NCI-H446 treated with DMSO at 0.1 percent for 48 hours (cell line): ENCODE measurements around the gene PLEKHG3.

Experiments used
- DNase-seq: peaks from one replicate; lab custom pipeline; 2025; lab: John Stamatoyannopoulos, UW

The PLEKHG3 gene

DNA sequence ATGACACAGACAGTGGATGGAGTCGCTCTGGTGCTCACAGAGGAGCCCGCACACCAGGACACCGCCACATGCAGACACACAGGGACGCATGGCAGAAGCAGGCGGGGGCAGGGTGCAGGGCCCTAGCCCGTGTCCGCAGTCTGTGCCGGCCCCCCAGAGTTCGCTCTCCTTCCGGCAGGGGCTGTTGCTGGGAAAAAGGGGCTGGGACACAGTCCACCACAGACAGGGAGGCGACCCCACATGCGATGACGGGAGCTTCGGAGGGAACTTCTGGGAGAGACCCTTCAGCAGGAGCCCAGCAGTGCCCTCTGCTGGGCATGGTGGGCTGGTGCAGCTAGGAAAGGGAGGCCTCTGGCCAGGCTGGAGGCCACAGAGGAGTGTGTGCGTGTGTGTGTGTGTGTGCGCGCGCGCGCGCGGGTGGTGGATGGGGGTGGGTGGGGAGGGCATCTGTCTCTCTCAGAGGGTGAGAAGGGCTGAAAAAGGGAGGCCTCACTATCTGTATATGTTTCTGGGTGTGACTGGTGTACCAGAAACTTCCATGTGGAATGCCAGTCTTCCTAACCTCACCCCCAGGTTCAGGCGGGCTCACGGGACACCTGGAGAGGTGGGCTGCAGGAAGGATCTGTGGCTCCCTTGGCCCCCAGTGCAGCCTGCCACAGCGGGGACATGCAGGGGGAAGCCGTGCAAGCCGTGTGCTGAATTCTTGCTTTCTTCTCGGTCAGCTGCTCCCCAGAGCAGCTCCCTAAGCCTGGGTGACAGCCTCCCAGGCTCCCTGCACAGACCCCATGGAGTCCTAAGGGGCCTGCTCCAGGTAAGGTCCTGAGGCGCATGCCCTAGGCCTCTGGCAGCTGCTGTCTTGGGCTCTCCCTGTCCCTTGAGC, 60.7 kb downstream of the PLEKHG3 start:
- DNase-seq: peak; percentile 51

DNA sequence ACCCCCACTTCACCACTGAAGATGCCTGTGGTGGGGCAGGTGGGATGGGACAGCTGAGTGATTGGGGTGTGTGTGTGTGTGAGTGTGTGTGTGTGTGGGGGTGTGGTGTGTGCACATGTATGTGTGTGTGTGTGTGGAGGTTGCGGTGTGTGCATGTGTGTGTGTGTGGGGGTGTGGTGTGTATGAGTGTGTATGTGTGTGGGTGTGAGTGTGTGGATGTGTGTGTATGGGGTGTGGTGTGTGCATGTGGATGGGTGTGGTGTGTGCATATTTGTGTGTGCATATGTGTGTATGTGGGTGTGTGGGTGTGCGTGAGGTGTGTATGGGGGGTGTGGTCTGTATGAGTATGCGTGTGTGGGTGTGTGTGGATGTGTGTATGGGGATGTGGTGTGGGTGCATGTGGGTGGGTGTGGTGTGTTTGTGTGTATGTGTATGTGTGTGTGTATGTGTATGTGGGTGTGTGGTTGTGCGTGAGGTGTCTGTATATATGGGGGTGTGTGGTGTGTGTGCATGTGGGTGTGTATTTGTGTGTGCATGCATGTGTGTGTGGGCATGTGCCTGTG, 61.6 kb downstream of the PLEKHG3 start:
- DNase-seq: no peak

DNA sequence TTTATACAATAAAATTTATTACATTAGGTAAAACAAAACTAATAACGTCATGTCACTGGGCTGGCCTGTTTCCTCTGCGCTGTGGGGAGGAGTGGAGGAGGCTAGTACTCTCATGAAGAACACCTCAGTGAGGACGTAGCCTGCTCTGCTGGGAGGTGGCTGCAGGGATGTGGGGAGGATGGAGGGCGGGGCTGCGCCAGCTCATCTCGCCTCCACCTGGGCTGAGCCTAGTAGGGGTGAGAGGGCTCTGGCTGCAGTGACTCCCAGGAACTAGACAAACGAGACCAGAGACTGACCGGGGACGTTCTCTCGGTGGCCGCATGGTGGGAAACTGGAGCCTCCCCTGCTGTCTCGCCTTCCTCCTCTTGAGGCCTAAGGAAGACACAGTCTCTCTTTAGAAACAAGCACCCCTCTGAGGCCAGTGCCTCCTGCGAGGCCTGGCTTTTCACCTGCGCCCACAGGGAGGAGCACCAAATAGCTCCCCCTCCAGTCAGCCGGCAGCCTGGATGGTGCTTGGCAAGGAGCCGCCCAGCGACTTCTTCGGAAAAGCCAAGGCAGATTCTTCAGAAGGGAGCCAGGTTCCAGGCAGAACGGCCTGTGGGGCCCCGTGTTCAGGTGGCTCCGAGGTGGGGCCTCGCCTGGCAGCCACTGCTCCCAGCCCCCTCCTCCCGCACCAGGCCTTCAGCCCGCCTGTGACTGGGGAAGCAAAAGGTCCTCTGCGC, 62.4 kb downstream of the PLEKHG3 start:
- DNase-seq: no peak

DNA sequence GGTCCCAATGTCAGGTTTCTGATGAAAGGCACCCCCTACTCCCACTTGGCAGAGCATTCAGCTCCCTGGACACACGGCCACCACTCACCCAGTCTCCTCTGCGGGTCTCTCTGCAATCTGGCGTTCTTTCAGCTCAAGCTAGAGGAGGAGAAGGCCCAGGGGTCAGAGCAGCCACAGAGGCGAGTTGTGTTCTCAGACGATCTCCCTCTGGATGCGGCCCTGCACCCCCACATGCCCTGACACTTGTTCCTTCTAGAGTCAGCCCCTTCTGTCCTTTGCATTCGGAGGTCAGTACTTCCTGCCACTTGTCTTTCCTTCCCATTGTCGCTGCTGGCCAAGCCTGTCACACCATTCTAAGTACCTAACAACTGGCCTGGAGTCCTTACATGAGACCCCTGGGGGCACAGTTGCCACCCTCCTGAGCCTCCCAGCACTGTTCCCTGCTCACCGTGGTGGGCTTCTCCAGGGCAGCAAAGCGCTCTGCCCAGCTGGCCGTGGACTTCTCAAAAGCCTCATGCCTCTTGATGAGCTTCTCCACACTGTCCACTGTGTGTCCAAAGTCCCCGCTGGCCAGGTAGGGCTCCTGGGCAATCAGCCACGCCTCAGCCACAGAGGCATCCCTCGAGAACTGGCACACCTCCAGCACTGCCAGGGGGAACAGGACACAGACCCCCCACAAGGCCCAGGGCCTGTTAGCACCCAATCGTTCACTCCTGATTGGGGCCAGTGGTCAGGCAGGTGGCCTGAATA, 63.2 kb downstream of the PLEKHG3 start:
- no peak for DNase-seq

DNA sequence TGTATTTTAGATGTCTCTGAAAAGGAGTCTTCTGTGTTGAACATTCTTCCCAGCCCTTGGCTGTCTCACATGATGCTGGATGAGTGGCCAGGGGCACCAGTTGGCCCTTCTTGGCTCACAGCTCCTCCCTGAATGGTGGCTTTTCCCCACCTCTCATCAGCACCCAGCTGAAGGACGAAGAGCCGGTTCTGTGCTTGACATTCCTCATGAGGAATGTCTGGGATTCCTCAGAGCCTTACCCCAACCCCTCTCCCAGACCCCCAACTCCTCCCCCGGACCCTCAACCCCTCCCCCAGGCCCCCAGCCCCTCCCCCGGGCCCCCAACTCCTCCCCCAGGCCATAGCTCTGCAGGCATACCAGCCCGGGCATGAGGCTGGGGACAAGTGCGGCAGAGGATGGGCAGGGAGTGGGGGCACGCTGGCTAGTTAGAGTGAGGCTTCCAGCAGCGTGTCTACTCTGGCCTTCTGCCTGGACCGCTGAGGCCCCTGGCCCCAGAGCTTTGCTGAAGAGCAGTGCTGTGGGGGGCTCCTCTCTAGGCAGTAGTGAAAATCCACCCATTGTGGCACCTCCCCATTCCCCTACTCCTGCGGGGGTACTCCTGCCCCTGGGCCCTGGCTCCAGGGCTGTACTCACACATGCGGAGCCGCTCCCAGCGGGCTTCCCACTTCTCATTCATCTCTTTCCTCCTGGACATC, 64.3 kb downstream of the PLEKHG3 start:
- DNase-seq: no peak

DNA sequence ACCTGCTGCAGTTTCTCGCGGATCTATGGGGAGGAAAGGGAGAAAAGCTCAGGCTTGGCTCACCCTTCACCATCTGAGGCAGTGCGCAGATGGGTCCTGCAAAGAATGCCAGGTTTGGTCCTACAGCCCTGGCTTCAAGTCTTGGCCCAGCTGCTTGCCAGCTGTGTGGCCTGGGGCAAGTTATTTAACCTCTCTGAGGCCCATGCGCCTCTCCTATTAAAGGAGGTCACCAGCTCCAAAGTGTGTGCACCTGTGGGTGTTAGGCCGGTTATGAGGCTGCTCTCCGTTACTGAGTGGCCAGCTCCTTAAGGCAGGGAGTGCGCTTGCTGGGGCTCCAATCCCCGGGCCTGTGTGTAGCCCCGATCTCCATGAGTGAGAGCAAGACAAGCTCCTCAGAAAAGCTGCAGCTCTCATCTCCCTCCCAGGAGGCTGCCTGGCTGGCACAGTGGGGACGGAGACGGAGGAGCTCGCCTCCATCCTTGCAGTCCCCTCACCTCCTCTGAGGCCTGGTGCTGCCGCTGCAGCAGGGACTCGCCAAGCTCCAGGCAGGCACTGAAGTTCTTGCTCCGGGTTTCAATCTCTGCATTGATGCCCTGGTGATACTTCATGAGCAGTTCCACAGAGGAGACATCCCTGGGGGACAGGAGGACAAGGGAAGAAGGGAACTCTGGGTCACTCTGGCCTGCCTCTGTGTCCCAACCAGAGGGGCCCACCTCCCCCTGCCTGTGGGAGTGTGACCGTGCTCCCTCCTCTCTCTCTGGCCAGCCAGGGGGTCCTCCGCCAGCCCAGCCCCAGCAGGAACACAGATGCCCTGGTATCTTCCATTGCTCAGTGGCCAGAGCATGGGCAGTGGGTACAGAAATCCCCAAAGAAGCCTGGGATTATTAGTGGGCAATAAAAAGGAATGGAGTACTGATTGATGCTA, 65.1 kb downstream of the PLEKHG3 start:
- DNase-seq: no peak

DNA sequence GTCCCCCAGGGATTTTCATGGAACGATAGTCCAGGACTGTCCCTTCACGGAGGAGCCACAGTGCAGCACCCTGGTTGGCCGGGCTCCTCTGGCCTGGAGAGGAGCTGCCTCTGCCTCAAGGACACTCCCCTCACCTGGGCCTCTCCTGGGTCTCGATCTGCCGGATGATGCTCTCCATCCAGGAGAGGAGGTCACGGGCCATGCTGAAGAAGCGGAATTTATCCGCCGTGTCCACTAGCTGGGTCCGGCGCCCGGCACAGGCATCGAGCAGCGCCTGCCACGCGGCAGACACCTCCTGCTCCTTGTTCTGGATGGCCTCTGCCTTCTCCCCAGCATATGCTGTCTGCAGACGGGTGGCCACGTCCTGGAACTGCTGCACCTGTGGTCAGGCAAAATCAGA, 66.5 kb downstream of the PLEKHG3 start:
- DNase-seq: no peak

DNA sequence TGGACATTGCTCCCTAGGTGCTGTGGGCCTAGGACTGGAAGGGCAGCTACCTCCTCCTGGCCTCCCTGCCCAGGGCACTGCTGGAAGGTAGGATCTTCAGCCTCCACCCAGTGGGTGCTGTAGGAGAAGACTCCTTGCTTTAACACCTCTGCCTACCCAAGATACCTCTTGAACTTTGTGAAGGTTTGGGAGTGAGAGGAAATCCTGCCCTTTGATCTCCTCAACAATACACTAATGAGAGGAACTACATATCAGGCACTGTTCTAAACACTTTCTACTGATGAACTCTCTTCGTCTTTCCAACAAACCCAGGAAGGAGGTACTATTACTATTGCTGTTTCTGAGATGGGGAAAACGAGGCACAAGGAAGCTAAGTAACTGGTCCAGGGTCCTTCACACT, 66.9 kb downstream of the PLEKHG3 start:
- DNase-seq: no peak

DNA sequence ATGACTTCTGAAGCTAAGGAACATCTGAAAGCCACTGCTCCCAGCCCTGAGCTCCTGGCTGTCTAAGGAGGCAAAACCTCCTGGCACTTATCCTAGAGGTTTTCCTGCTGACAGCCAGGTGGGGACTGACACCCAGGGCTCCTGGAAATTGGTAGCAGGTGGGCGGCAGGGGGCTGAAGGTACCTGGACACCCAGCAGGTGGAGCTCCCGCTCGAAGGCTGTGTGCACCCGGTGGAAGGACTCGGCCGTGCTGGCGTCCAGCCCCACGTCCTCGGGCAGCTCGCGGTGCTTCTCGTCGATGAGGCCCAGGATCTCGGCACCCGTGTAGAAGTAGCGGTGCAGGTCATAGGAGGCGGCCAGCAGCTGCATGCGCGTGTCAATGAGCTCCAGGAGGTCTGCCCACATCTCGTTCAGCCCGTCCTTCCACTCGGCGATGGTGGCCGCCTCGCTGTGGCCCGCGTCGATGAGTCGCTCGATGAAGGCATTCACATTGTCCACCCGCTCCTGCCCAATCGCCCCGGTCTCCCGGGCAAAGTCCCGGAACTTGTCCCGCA, 68.2 kb downstream of the PLEKHG3 start:
- no peak for DNase-seq

DNA sequence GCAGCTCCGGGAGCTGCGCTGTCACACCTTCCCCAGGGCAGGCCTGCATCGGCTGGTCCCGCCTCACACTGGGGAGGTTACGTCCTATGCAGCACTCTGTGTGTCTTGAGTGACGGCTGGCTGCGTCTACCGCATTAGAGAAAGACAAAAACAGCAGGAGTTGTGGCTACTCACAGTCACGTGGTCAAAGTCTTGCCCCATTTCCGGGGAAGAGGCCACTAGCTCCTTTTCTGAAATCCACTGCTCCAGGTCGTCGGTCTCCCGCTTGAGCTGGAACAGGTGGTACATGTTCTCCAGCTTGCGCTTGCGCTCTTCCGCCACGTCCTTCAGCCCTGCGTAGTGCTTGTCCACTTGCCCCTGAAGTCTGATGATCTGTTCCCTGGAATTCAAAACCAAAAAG, 68.8 kb downstream of the PLEKHG3 start:
- no peak for DNase-seq

DNA sequence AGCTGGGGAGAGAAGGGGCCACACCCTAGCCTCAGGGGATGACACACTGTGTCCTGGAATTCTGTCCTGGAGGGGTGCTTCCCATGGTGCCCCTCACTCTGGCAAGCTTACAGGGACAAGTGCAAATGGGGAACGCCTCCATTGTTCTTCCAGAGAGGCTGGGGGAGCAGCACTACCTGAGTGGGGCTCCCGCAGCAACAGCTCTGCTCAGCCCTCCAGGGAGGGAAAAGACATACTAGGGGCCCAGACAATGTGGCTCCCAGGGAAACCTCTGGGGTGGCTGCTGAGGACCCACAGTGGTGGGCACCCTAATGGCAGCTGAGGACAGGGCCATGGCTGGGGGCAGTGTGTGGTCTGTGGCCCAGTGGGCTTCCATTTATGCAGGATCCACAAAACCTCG, 69.4 kb downstream of the PLEKHG3 start:
- no peak for DNase-seq

DNA sequence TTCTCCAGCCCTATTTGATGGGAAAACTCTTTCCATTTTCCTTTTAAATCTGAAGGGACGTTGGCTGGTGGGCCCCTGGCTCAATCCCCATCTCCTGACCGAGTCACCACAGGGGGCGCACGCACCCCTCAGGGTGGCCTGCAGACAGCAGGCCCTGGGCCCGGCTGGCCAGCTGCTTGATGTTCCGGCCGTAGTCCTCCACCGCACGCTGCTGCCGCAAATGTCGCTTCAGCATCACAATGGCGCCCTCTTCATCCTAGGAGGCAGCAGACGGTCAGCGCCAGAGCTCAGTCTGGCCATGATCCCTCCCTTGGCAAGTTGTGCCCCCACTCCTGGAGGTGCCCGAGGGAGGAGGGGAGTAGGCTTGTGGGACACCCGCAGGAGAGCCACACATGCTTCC, 70.0 kb downstream of the PLEKHG3 start:
- no peak for DNase-seq

DNA sequence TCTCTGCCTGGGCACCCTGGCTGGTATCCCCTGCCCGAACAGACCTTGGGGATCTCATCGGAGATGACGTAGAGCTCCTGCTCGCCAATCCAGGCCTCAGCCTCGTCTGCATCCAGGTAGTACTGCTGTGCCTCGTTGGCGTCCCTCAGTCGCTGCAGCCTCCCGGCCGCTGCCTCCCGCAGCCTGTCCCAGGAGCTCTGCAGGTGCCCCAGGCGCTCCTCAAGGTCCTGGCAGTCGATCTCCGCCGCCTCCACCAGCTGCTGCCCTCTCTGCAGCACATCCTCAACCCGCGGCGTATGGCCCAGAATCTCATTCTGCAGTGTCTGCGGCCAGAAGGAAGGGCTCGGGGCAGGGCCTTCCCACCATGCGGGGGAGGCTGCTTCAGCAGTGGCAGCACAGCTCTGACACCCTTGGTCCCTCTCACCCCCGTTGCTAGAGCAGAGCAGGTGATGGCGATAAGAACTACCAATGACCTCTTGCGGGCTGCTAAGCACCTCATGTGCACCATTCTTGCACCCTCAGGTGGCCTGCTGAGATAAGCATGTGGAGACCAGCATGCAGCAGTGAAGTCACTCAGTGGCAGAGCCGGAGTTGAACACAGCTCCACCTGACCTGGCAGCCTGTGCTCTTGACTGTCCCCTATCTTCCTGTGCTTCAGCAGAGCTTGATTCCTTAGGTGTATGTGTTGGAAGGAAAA, 71.0 kb downstream of the PLEKHG3 start:
- no peak for DNase-seq

DNA sequence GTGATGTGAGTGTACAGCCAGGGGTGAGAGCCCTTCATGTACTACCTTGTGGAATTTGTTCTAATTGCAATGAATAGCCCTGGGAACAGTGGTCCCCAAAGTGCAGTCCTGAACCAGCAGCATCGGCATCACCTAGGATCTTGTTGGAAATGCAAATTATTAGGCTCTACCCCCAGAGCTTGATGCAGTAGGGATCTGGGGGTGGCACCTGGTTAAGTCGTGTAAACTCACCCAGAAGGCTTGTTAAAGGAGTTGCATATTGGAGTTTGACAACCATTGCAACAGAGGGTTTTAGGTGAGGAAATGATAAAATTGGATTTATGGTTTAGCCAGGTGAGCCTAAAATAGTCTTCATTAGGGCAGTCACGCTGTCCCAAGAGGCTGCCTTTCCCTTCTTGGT, 73.2 kb downstream of the PLEKHG3 start:
- no peak for DNase-seq

DNA sequence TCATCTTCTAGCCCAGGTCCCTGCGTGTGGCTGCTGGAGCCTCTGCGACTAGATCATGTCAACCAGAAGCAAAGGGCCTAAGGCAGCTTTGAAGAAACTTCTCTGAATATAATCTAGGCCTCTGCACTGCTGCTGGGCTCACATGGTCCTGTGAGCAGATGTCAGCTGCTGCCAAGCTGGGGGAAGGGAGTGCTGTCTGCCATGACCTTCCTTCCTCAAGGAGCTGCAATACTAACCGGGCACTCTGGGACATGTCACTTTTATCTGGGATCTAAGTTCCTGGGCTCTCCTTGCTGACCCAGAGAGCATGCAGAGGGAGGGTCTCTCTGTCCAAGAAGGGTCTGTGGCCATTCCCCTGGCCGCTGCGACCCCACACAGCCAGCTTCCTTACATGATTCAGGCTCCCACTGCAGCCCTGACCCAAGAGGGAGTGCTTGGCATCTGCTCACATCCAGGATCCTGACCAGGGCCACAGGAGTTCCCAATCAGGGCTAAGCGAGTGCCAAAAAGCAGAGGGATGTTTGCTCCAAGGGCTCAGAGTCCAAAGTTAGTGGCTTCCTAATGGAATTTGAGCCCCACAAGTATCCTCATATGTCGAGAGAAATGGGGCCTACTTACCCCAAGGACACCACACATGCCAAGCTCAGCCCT, 74.0 kb downstream of the PLEKHG3 start:
- DNase-seq: no peak

DNA sequence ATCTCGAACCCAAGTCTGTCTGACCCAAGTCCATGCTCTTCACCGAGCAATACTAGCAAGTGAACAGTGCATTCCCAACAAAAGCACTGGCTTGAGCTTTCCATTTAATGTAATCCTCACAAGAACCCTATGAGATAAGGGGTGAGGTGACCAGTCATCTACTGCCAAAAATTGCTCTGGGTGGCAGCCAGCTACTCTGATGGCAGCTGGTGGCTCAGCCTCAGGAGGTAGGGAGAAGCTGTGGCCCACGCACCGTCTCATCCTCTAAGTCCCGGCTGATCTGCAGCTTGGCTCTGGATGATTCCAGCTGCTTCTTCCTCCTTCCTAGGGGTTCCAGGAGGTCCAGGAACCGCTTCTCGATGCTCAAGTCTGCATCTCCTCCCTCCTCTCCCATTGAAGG, 75.2 kb downstream of the PLEKHG3 start:
- DNase-seq: no peak

DNA sequence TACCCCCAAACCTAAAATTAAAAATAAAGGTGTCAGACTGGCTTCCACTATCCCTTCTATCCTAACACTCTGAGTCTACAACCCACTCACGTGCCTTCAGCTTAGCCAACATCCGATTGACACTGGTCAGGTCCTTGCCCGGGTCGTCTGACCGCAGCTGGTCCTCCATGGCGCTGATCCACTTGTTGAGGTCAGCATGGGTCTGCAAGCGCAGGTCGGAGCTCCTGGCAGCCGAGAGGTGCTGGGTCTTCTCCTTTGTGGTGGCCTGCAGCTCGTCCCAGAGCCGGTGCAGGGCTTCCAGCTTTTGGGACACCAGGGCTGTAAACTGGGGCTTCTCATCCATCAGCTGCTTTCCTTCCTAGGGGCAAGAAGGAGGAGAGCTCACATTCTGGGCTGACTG, 78.0 kb downstream of the PLEKHG3 start:
- no peak for DNase-seq

DNA sequence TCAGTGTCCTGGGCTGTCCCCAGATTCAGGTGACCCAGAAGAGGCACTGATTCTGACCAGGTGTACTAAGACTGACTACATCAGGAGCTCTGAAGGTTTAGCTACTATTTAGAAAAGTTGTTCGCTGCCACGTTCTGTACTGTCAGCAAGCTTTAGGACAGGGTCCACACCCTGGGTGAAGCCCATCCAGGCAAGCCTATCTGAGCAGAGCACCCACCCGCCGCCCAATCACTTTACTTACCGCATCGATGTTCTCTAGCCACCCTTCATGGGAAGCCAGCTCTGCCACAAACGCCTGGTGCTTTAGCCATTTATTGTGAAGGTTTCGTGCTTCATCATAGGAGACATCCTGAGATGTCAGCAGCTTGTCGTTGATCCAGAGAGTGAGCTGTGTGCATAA, 79.8 kb downstream of the PLEKHG3 start:
- no peak for DNase-seq
